Activated CD8-positive, alpha-beta memory T cell treated with anti-CD3 and anti-CD28 coated beads, Interleukin-2, amount 50 U/mL, for 48 hours (primary cell): ENCODE data around the gene CSK.
A peak's percentile ranks its signal among the peaks of the same experiment; 100 is the strongest.
"Not testable (repeated sequence)": the region's sequence is repeated elsewhere in the genome, so short reads cannot be mapped to it uniquely, and the experiment has no call there.

Source experiments
- DNase-seq: peaks from one replicate; pipeline ENCODE4 v3.0.0-alpha.2; 2020

Gene CSK

GRCh38 chr15:74781431-74782258 is at the start of gene CSK:
Gene CSK, plus strand, starts transcription at chr15:74782080. Its CDS starts 16,218 bp downstream, at chr15:74798298.
- peak; percentile 92 for DNase-seq

- DNase-seq: no peak
Measured at GRCh38 chr15:74732846-74733245, 49.0 kb upstream of the CSK start.

- DNase-seq: no peak
Measured at GRCh38 chr15:74733269-74733668, 48.6 kb upstream of the CSK start.

- no peak for DNase-seq
Measured at GRCh38 chr15:74735305-74735704, 46.6 kb upstream of the CSK start.

GRCh38 chr15:74738239-74738638 is 43.6 kb upstream of the CSK start:
- DNase-seq: not testable (repeated sequence)

GRCh38 chr15:74742422-74742821 is 39.5 kb upstream of the CSK start:
- DNase-seq: no peak

GRCh38 chr15:74746389-74746788 is 35.5 kb upstream of the CSK start:
- no peak for DNase-seq

- no peak for DNase-seq
Measured at GRCh38 chr15:74748322-74748946, 33.4 kb upstream of the CSK start, which contains the start of gene CYP1A2. Gene CYP1A2, plus strand, starts transcription at chr15:74748845. Its CDS starts 894 bp downstream, at chr15:74749739.

GRCh38 chr15:74749832-74750231 is 32.0 kb upstream of the CSK start:
- no peak for DNase-seq

GRCh38 chr15:74750751-74751150 is 31.1 kb upstream of the CSK start:
- DNase-seq: no peak

GRCh38 chr15:74752011-74752410 is 29.9 kb upstream of the CSK start:
- no peak for DNase-seq

GRCh38 chr15:74752531-74752930 is 29.3 kb upstream of the CSK start:
- no peak for DNase-seq

GRCh38 chr15:74754593-74755215 is 27.2 kb upstream of the CSK start:
- no peak for DNase-seq

GRCh38 chr15:74758736-74759135 is 23.1 kb upstream of the CSK start:
- DNase-seq: no peak

- no peak for DNase-seq
Measured at GRCh38 chr15:74762791-74763150, 19.1 kb upstream of the CSK start.

GRCh38 chr15:74763416-74763815 is 18.5 kb upstream of the CSK start:
- no peak for DNase-seq

- no peak for DNase-seq
Measured at GRCh38 chr15:74767167-74768098, 14.4 kb upstream of the CSK start.

- DNase-seq: no peak
Measured at GRCh38 chr15:74768099-74768770, 13.6 kb upstream of the CSK start.

GRCh38 chr15:74768771-74769342 is 13.0 kb upstream of the CSK start:
- DNase-seq: peak; percentile 84

GRCh38 chr15:74769463-74770025 is 12.3 kb upstream of the CSK start:
- DNase-seq: no peak

GRCh38 chr15:74770211-74770903 is 11.5 kb upstream of the CSK start:
- DNase-seq: no peak
